ENCODE results near the gene SMAD4.

DNA sequence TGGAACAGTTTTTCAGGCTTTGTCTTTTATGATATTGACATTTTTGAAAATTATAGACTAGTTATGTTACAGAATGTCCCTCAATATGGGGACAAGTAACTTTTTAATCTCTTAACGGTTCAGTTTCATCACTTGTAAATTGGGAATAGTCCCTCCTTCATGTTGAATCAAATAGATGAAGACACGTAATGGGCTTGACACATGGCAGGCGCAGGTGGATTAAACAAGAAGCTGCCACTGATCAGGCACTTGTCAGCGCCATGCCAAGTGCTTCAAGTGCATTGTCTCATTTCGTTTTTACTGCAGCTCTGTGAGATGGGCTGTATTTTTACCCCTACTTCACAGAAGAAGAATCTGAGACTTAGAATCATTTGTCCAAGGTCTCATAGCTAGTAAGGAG is 9.5 kb upstream of the SMAD4 start:
- TF ChIP-seq CTCF (conservative IDR thresholded peaks at IDR 0.05; ENCODE audit: low read length), result no peak
- TF ChIP-seq EZH2phosphoT487 (IDR thresholded peaks at IDR 0.05; ENCODE audit: borderline replicate concordance), result no peak
